Right atrium auricular region (tissue), 2 donors: ENCODE measurements around the gene ANGPTL2. TPM values are rescaled to one million over a fixed set of nuclear protein-coding genes. Genes with fewer than 3 reads are reported as not detected.

Source experiments
- DNase-seq: peaks from one replicate; pipeline ENCODE4 v3.0.0-alpha.2; 2019; ENCODE audit warnings: low spot score
- H3K27ac ChIP-seq, 2 donors: fragments of 200-600 bp; sonication (generic); 1 replicate in 1 of 2; 2 replicates in 1 of 2; pipeline ENCODE4 v1.5.1; 2016 to 2019
- H3K27me3 ChIP-seq, 2 donors: fragments of 200-600 bp; sonication (generic); one replicate each; pipeline versions ENCODE4 v1.5.1 to v1.6.0; 2017 to 2019
- H3K36me3 ChIP-seq: fragments of 200-600 bp; sonication (generic); one replicate; pipeline ENCODE4 v1.5.1; 2016
- H3K4me1 ChIP-seq, 2 donors: fragments of 200-600 bp; sonication (generic); one replicate each; pipeline versions ENCODE4 v1.5.1 to v1.6.0; 2017 to 2019
- H3K4me3 ChIP-seq, 2 donors: fragments of 200-600 bp; sonication (generic); 1 replicate in 1 of 2; 2 replicates in 1 of 2; pipeline ENCODE4 v1.5.1; 2017 to 2019; ENCODE audit warnings: mild to moderate bottlenecking in 1 of 2, moderate library complexity in 1 of 2
- H3K9me3 ChIP-seq, 2 donors: fragments of 200-600 bp; sonication (generic); one replicate each; pipeline ENCODE4 v1.5.1; 2019
- CTCF ChIP-seq, 2 donors: fragments of 200-600 bp; sonication (generic); IDR thresholded peaks; one replicate each; pipeline ENCODE4 v1.5.1; 2019; ENCODE audit warnings: antibody characterized with exemption in 2 of 2
- total RNA-seq, 2 donors: library from RNA; depleted of rRNA; stranded (reverse); fragments of >200 nt; gene quantifications; one replicate each; pipeline ENCODE4 v1.1.0, GENCODE V29; 2016

Gene ANGPTL2
- total RNA-seq, 2 donors from 2014 or later: 42.8 to 55.8 TPM

GRCh38 chr9:127136081-127136879 is 13.8 kb upstream of the ANGPTL2 start:
- no peak overlapping the region for H3K4me3 ChIP-seq
- TF ChIP-seq CTCF (IDR thresholded peaks at IDR 0.05): no peak
- H3K9me3 ChIP-seq: no peaks in the 10 kb centered on the region
- H3K36me3 ChIP-seq: no peaks in the 10 kb centered on the region
- peak overlapping the region; percentile 87 to 95 for H3K27ac ChIP-seq
- peak; percentile 50 for DNase-seq
- peaks cover 3 to 66% of the 10 kb centered on the region in 2 donors for H3K4me1 ChIP-seq
- H3K27me3 ChIP-seq: no peaks in the 10 kb centered on the region

- no peaks in the 10 kb centered on the region for H3K36me3 ChIP-seq
- H3K4me1 ChIP-seq: peaks cover 3 to 76% of the 10 kb centered on the region in 2 donors
- TF ChIP-seq CTCF (IDR thresholded peaks at IDR 0.05): no peak
- H3K27me3 ChIP-seq: no peaks in the 10 kb centered on the region
- H3K9me3 ChIP-seq: no peaks in the 10 kb centered on the region
- no peak overlapping the region for H3K4me3 ChIP-seq
- peak; percentile 50 for DNase-seq
- peak overlapping the region; percentile 87 to 95 for H3K27ac ChIP-seq
Observed at GRCh38 chr9:127135056-127135745, 12.8 kb upstream of the ANGPTL2 start.

GRCh38 chr9:127133739-127134167 is 11.3 kb upstream of the ANGPTL2 start:
- no peak for TF ChIP-seq CTCF (IDR thresholded peaks at IDR 0.05)
- H3K27ac ChIP-seq: peak overlapping the region; percentile 87 to 95
- no peak overlapping the region for H3K4me3 ChIP-seq
- H3K36me3 ChIP-seq: no peaks in the 10 kb centered on the region
- peaks cover 3 to 88% of the 10 kb centered on the region in 2 donors for H3K4me1 ChIP-seq
- no peaks in the 10 kb centered on the region for H3K27me3 ChIP-seq
- H3K9me3 ChIP-seq: no peaks in the 10 kb centered on the region
- peak; percentile 80 for DNase-seq

- Histone ChIP-seq H3K27ac (peak overlapping the region; percentile 87 to 95), H3K36me3 (no peaks in the 10 kb centered on the region), H3K27me3 (no peaks in the 10 kb centered on the region), H3K4me1 (peaks cover 3 to 86% of the 10 kb centered on the region in 2 donors), H3K9me3 (no peaks in the 10 kb centered on the region), H3K4me3 (no peak overlapping the region)
- no peak for DNase-seq
- TF ChIP-seq CTCF (IDR thresholded peaks at IDR 0.05): no peak
Observed at GRCh38 chr9:127132921-127133647, 10.6 kb upstream of the ANGPTL2 start.

GRCh38 chr9:127132375-127132774 is 9.9 kb upstream of the ANGPTL2 start:
- Histone ChIP-seq H3K27ac (peak overlapping the region; percentile 87 to 95), H3K36me3 (no peaks in the 10 kb centered on the region), H3K9me3 (no peaks in the 10 kb centered on the region), H3K4me1 (peaks cover 3 to 83% of the 10 kb centered on the region in 2 donors), H3K27me3 (no peaks in the 10 kb centered on the region), H3K4me3 (no peak overlapping the region)
- no peak for TF ChIP-seq CTCF (IDR thresholded peaks at IDR 0.05)
- DNase-seq: no peak
